Stimulated activated CD4-positive, alpha-beta T cell treated with anti-CD3 and anti-CD28 coated beads, Interleukin-15, amount 100 ng/mL, for 24 hours (primary cell): ENCODE data around the gene MTARC2.
A peak's percentile ranks its signal among the peaks of the same experiment; 100 is the strongest.
"Not testable (repeated sequence)": the region's sequence is repeated elsewhere in the genome, so short reads cannot be mapped to it uniquely, and the experiment has no call there.

Source experiments
- DNase-seq: peaks from one replicate; pipeline ENCODE4 v3.0.0-alpha.2; 2020

Gene MTARC2

GRCh38 chr1:220748089-220748934, at the start of gene MTARC2:
TSS of gene MTARC2 (plus strand) at chr1:220748322. CDS start at chr1:220748532, 210 bp downstream.
- DNase-seq: peak; percentile 30

- no peak for DNase-seq
Observed at GRCh38 chr1:220698607-220699016, 49.5 kb upstream of the MTARC2 start.

- no peak for DNase-seq
Observed at GRCh38 chr1:220699044-220699443, 49.1 kb upstream of the MTARC2 start.

GRCh38 chr1:220700556-220701179, 47.5 kb upstream of the MTARC2 start:
- no peak for DNase-seq

GRCh38 chr1:220701974-220702373, 46.1 kb upstream of the MTARC2 start:
- no peak for DNase-seq

GRCh38 chr1:220702733-220703270, 45.3 kb upstream of the MTARC2 start:
- DNase-seq: no peak

- no peak for DNase-seq
Observed at GRCh38 chr1:220703305-220703704, 44.8 kb upstream of the MTARC2 start.

GRCh38 chr1:220705782-220706181, 42.3 kb upstream of the MTARC2 start:
- DNase-seq: no peak

- no peak for DNase-seq
Observed at GRCh38 chr1:220706480-220706879, 41.6 kb upstream of the MTARC2 start.

- DNase-seq: no peak
Observed at GRCh38 chr1:220707160-220707559, 41.0 kb upstream of the MTARC2 start.

GRCh38 chr1:220708244-220708643, 39.9 kb upstream of the MTARC2 start:
- no peak for DNase-seq

- no peak for DNase-seq
Observed at GRCh38 chr1:220708936-220709801, 39.0 kb upstream of the MTARC2 start.

- no peak for DNase-seq
Observed at GRCh38 chr1:220710333-220710732, 37.8 kb upstream of the MTARC2 start.

- no peak for DNase-seq
Observed at GRCh38 chr1:220711056-220711809, 36.9 kb upstream of the MTARC2 start.

GRCh38 chr1:220715986-220716385, 32.1 kb upstream of the MTARC2 start:
- DNase-seq: not testable (repeated sequence)

- DNase-seq: no peak
Observed at GRCh38 chr1:220717800-220718640, 30.1 kb upstream of the MTARC2 start.

- DNase-seq: not testable (repeated sequence)
Observed at GRCh38 chr1:220721266-220721665, 26.9 kb upstream of the MTARC2 start.

GRCh38 chr1:220726634-220727033, 21.5 kb upstream of the MTARC2 start:
- no peak for DNase-seq

GRCh38 chr1:220727519-220727918, 20.6 kb upstream of the MTARC2 start:
- DNase-seq: no peak

GRCh38 chr1:220730486-220730885, 17.6 kb upstream of the MTARC2 start:
- DNase-seq: no peak

- no peak for DNase-seq
Observed at GRCh38 chr1:220732137-220732536, 16.0 kb upstream of the MTARC2 start.
